ENCODE measurements around the gene FKBP2. TPM values are rescaled to one million over a fixed set of nuclear protein-coding genes. Genes with fewer than 3 reads are reported as not detected.
A peak's percentile ranks its signal among the peaks of the same experiment; 100 is the strongest.

The FKBP2 gene
- total and polyA plus RNA-seq, 2 of the 13 experiments (the other 11 are each of a cell fraction or from before 2014, with no cell fraction given) = 30.1 to 53.3 TPM

DNA sequence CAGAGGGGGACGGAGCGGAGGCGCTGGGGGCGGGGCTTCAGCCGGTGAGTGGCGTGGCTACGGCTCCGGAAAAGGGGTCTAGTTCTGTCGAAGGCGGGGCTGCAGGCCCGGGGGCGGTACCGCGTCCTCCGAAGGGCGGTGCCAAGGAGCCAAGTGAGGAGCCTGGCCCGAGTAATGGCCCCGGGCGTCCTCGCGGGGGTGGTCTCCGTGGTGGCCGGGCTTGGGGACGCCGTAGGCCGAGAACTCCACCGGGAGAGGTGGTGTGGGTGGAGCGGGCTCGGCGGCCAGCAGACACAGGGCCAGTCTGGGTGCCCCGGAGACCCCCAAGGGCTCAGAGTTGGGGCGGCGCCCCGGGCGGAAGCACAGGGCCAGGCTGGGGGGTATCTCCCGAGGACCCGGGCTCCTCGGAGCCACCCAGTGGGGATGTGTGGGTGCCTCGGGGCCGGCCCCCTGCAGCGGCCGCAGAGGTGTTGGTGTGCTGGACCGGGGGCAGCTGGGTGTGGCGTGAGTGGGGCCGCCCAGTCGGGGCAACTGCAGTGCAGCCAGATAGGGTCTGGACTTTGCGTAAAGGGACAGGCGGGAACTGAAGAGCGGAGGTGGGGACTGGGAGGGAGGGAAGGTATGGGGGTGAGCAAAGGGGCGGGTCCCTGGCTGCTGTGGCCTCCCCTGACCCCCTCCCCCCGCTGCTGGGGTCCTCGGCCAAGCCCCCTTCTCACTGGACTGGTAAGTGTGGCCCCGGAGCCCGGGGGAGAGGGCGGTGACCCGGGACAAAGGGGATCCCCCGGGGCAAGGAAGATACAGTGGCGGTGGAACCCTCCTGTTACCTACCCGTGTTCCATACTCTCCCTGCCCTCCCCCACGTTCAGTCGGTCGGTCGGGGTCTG, 838 bp downstream of the FKBP2 start (continued):
- TF ChIP-seq POLR2AphosphoS5 (IDR thresholded peaks at IDR 0.05; ENCODE audit: low read depth, low read length) (peak; percentile 73; the same call in 1 of the 2 replicates), HNRNPUL1 (IDR thresholded peaks at IDR 0.05; ENCODE audit: low read depth, low read length) (no peak), ZNF891 (CRISPR knock-in tag; IDR thresholded peaks at IDR 0.05) (no peak), ZNF746 (CRISPR knock-in tag; IDR thresholded peaks at IDR 0.05) (peak; percentile 42; the same call in 1 of the 2 replicates), ZNF263 (CRISPR knock-in tag; IDR thresholded peaks at IDR 0.05) (no peak), RFX1 (IDR thresholded peaks at IDR 0.05) (no peak), ZNF251 (CRISPR knock-in tag; IDR thresholded peaks at IDR 0.05) (no peak), ZNF101 (CRISPR knock-in tag; IDR thresholded peaks at IDR 0.05; ENCODE audit: borderline replicate concordance, low read depth) (no peak), KDM6A (CRISPR knock-in tag; IDR thresholded peaks at IDR 0.05; ENCODE audit: low read depth) (no peak), ZMAT3 (CRISPR knock-in tag; conservative IDR thresholded peaks at IDR 0.05) (0 out of 2 replicates have a peak, but pooled peaks have one; percentile 39), ZFP82 (CRISPR knock-in tag; IDR thresholded peaks at IDR 0.05; ENCODE audit: borderline replicate concordance) (no peak), HNRNPK (IDR thresholded peaks at IDR 0.05; ENCODE audit: low read depth, low read length, poor library complexity, severe bottlenecking) (no peak), ZNF839 (CRISPR knock-in tag; IDR thresholded peaks at IDR 0.05; ENCODE audit: borderline replicate concordance) (no peak), HNRNPLL (IDR thresholded peaks at IDR 0.05; ENCODE audit: low read depth, low read length, poor library complexity, severe bottlenecking) (peak; percentile 52), ZBTB40 (IDR thresholded peaks at IDR 0.05) (no peak), ZBTB40 (CRISPR knock-in tag; IDR thresholded peaks at IDR 0.05) (no peak), ZNF343 (CRISPR knock-in tag; IDR thresholded peaks at IDR 0.05) (peak; percentile 10; the same call in 1 of the 2 replicates)
- TF ChIP-seq, protein P1, sequence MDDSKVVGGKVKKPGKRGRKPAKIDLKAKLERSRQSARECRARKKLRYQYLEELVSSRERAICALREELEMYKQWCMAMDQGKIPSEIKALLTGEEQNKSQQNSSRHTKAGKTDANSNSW (CRISPR knock-in tag; IDR thresholded peaks at IDR 0.05; ENCODE audit: borderline replicate concordance) = 0 out of 2 replicates have a peak, but pooled peaks have one; percentile 51

All from HepG2 (cell line).